Measurements from ENCODE around the gene NBPF1.
"Not testable (repeated sequence)": the region's sequence is repeated elsewhere in the genome, so short reads cannot be mapped to it uniquely, and the experiment has no call there.

Gene NBPF1

GRCh38 chr1:16547502-16548241 lies 65.7 kb downstream of the NBPF1 start:
- DNase-seq; H3K36me3 ChIP-seq; H3K9me3 ChIP-seq; H3K4me3 ChIP-seq (ENCODE audit: low read depth, low read length); H3K4me1 ChIP-seq; H3K27me3 ChIP-seq: not testable (repeated sequence)

DNA sequence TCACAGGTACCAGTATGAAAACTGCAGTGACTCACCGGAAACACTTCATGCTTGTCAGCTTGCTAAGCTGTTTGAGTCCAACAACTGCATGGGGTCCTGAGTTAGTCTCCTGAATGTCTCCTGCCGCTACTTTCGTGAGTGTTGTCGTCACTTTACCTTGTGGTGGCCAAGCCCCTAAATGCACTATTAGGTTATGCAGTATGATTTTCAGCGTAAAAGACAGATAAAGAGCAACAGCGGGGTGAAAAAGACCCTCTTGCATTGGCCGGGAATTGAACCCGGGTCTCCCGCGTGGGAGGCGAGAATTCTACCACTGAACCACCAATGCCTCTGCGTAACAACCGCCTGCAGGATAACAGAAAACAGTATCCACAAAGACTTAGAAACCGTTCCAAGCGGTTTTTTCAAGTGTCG lies 67.7 kb downstream of the NBPF1 start:
- DNase-seq = peak; percentile 50
- peak overlapping the region; percentile 47 for H3K4me3 ChIP-seq (ENCODE audit: low read depth, low read length)
- not testable (repeated sequence) for H3K9me3 ChIP-seq, H3K4me1 ChIP-seq, H3K36me3 ChIP-seq, H3K27me3 ChIP-seq

DNA sequence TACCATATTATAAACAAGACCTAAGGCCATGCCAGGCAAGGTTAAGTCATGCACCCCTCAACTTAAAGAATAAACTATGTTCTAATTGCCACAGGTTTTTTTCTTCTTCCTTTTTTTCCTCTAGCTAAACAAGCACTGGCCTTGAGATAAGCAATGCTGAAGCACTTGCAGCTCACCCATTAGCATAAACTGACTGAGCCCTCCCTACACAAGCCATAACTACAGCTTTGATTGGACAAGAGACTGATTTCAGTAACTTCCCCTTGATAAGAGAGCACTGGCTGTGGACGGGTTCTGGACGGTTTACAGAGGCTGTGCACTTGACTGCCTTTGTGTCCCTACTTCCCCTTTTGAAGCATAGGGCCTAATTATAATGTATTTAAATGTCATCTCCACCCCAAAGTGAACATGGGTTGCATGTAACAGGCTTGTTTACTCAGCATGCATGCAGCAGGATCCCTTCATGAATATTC lies 72.9 kb downstream of the NBPF1 start:
- H3K4me1 ChIP-seq; DNase-seq; H3K27me3 ChIP-seq; H3K9me3 ChIP-seq; H3K4me3 ChIP-seq (ENCODE audit: low read depth, low read length); H3K36me3 ChIP-seq: not testable (repeated sequence)

DNA sequence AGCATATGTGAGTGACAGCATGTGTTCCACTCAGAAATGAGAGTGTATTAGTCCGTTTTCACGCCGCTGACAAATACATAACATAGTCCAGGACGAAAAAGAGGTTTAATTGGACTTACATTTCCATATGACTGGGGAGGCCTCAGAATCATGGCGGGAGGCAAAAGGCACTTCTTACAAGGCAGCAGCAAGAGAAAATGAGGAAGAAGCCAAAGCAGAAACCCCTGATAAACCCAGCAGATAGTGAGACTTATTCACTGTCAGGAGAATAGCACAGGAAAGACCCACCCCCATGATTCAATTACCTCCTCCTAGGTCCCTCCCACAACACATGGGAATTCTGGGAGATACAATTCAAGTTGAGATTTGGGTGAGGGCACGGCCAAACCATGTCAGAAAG lies 75.8 kb downstream of the NBPF1 start:
- not testable (repeated sequence) for H3K4me1 ChIP-seq, H3K27me3 ChIP-seq, H3K36me3 ChIP-seq, H3K9me3 ChIP-seq
- DNase-seq = peak; percentile 35
- peak overlapping the region; percentile 51 for H3K4me3 ChIP-seq (ENCODE audit: low read depth, low read length)

DNA sequence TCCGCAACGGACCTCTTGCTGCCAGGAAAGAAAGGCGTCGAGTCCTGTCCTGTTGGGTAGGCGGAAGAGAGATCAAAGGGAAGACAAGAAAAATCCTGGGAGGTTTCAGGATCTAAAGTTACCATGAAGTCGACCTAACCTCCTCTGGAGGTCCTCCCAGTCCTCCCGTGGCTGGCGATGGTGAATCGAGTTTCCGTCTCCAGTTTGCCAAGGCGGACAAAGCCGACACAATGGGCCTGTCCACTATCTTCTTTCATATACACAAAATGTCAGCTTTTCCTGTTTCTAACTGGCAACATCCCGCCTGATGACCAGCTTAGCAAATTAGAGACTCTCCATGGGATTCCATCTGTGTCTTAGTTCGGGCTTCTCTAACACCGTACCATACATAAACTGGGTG lies 76.6 kb downstream of the NBPF1 start:
- H3K4me1 ChIP-seq; H3K27me3 ChIP-seq; H3K36me3 ChIP-seq; H3K4me3 ChIP-seq (ENCODE audit: low read depth, low read length); DNase-seq; H3K9me3 ChIP-seq: not testable (repeated sequence)

- H3K36me3 ChIP-seq; H3K4me3 ChIP-seq (ENCODE audit: low read depth, low read length); H3K27me3 ChIP-seq; H3K4me1 ChIP-seq; H3K9me3 ChIP-seq; DNase-seq: not testable (repeated sequence)
Observed at GRCh38 chr1:16535898-16536297, 77.5 kb downstream of the NBPF1 start.

GRCh38 chr1:16535487-16535886 lies 77.9 kb downstream of the NBPF1 start:
- H3K27me3 ChIP-seq; H3K4me1 ChIP-seq; H3K36me3 ChIP-seq; DNase-seq; H3K9me3 ChIP-seq; H3K4me3 ChIP-seq (ENCODE audit: low read depth, low read length): not testable (repeated sequence)

- H3K4me1 ChIP-seq; H3K9me3 ChIP-seq; DNase-seq; H3K4me3 ChIP-seq (ENCODE audit: low read depth, low read length); H3K36me3 ChIP-seq; H3K27me3 ChIP-seq: not testable (repeated sequence)
Observed at GRCh38 chr1:16534829-16535456, 78.4 kb downstream of the NBPF1 start.

DNA sequence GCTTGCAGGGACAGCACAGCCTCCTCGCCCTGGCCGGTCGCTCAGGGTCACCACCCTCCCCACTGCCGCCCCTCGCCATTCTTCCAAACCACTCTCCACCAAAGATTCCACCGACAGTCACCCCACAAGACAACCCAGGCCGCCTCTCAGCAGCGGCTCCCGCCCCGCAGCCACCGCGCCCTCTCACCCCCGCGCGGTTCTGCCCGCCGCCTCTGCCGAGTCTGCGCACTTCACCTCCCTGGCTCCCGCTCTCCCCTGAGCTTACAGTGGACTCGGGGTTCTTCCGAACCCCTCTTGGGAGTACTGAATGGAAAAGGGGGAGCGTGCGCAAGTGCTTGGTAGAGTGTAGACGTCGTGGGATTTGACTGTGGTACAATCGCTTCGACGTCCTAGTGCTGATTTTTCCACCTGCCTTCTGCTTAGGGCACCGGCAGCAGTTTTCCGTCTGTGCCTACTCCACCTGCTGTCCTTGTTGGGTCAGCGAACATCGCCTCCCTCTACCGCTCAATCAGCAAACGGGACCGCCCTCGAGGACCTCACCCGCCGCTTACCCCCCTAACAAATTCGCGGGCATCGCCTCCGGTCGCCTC lies 79.0 kb downstream of the NBPF1 start:
- not testable (repeated sequence) for H3K36me3 ChIP-seq; H3K4me1 ChIP-seq; H3K4me3 ChIP-seq (ENCODE audit: low read depth, low read length); H3K9me3 ChIP-seq; DNase-seq; H3K27me3 ChIP-seq

DNA sequence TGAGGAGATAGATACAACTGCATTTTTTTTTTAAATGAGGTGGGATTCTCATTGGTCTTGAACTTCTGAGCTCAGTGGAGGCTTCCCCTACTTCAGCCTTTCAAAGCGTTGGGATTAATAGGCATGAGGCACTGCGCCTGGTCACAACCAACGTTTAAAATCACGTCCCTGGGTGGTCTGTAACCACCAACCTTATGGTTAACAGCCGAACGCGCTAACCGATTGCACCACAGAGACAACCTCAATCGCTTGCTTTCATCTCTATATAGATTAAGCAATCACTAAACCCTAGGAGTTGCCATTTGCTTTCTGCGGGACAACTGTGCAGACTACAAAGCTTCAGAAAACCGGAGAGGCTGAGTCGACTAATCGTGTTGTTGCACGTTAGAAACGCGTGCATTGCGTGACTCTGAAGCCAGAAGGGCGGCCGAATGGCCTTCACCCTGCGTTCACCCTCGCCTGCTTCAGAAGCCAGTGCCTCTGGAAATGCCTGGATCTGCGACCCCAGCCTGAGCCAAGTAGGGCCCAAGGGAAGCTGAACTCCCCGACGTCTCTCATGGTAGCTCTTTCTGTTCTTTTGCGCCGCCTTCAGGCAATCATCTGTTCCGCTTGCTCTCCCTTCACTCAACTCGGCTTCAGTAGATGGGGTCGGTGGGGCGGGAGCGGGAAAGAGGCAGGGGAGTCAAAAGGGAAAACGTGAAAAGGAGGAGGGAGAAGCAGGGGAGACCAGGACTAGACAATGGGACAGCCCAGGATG lies 81.0 kb downstream of the NBPF1 start:
- not testable (repeated sequence) for DNase-seq; H3K36me3 ChIP-seq; H3K4me1 ChIP-seq; H3K27me3 ChIP-seq; H3K9me3 ChIP-seq; H3K4me3 ChIP-seq (ENCODE audit: low read depth, low read length)

- not testable (repeated sequence) for H3K36me3 ChIP-seq; H3K9me3 ChIP-seq; H3K4me1 ChIP-seq; DNase-seq; H3K27me3 ChIP-seq; H3K4me3 ChIP-seq (ENCODE audit: low read depth, low read length)
Observed at GRCh38 chr1:16528338-16528737, 85.0 kb downstream of the NBPF1 start.

GRCh38 chr1:16525769-16526168 lies 87.6 kb downstream of the NBPF1 start:
- DNase-seq; H3K9me3 ChIP-seq; H3K4me3 ChIP-seq (ENCODE audit: low read depth, low read length); H3K36me3 ChIP-seq; H3K4me1 ChIP-seq; H3K27me3 ChIP-seq: not testable (repeated sequence)

DNA sequence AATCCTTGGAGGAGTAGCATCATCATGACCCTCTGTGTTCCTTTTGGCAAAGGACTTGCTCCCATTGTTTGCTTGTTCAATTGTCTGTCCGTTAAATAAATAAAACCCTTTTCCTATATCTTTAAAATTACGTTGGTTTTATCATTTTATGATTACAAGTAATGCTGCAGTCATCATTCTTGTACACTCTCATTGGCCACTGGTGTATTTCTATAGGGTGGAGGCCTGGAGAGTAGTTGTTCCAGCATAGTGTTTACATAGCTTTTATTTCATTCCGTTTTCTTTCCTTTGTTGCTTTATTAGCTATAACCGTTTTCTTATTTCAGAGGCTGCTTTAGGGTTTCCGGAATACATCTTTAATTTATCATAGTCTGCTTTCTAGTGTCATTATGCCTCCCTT lies 91.7 kb downstream of the NBPF1 start:
- not testable (repeated sequence) for H3K9me3 ChIP-seq; H3K36me3 ChIP-seq; H3K4me3 ChIP-seq (ENCODE audit: low read depth, low read length)

More for the DNA sequence above, 91.7 kb downstream of the NBPF1 start:
- DNase-seq, H3K4me1 ChIP-seq, H3K27me3 ChIP-seq: not testable (repeated sequence)

All from BE2C (cell line).